BJ (cell line): ENCODE results near the gene DNAH2. TPM values are rescaled to one million over a fixed set of nuclear protein-coding genes. Genes with fewer than 3 reads are reported as not detected.

ENCODE experiments used
- CTCF ChIA-PET: fragments of 350-600 bp; formaldehyde crosslinking; extraction: SDS; loops from one replicate; lab custom pipeline; 2021; ENCODE audit warnings: antibody characterized with exemption, inconsistent platforms; lab: Yijun Ruan, JAX
- POLR2A ChIA-PET: fragments of 300-600 bp; sonication (Branson Sonifier 250); formaldehyde crosslinking; extraction: SDS; loops from one replicate; lab custom pipeline; 2021; ENCODE audit warnings: antibody characterized with exemption; lab: Charles Lee
- DNase-seq: peaks from one replicate; pipeline ENCODE4 v3.0.0-alpha.2; 2011; ENCODE audit warnings: low read depth
- H3K27me3 ChIP-seq: 2 replicates; pipeline ENCODE4 v1.6.0; 2011; ENCODE audit warnings: low read length; ENCODE audit not compliant: control insufficient read depth, insufficient read depth
- H3K36me3 ChIP-seq: 2 replicates; pipeline ENCODE4 v1.5.1; 2011; ENCODE audit warnings: low read length; ENCODE audit not compliant: control insufficient read depth, insufficient read depth
- H3K4me3 ChIP-seq: 2 replicates; pipeline ENCODE4 v1.5.1; 2011; ENCODE audit warnings: low read depth, mild to moderate bottlenecking, control low read depth, low read length
- CTCF ChIP-seq: IDR thresholded peaks from 2 replicates; pipeline ENCODE4 v1.5.1; 2011; ENCODE audit warnings: low read depth, mild to moderate bottlenecking, control low read depth, inconsistent platforms, low read length, moderate library complexity; ENCODE audit not compliant: insufficient read depth
- polyA plus RNA-seq: library from polyadenylated mRNA; depleted of rRNA; stranded (reverse); fragments of >200 nt; gene quantifications from 2 replicates; pipeline ENCODE4 v1.2.3, GENCODE V29; 2011

The DNAH2 gene
- polyA plus RNA-seq, 1 experiment, result 0.10 TPM

- no peak for TF ChIP-seq CTCF
- Histone ChIP-seq H3K4me3 (no peak overlapping the region), H3K36me3 (no peaks in the 10 kb centered on the region), H3K27me3 (peaks cover 7% of the 10 kb centered on the region)
- ChIA-PET POLR2A (no interaction called here), CTCF (interaction anchor here (0.7 to 2.6 kb wide), 10 partner anchors 14 to 171 kb away, joined by 3 to 16 read pairs (median 4); partner anchors contain the start of gene KDM6B)
- no peak for DNase-seq
Measured at GRCh38 chr17:7818746-7819645, 101.5 kb downstream of the DNAH2 start.

GRCh38 chr17:7820231-7820630 is 102.7 kb downstream of the DNAH2 start:
- no peak overlapping the region for H3K4me3 ChIP-seq
- H3K36me3 ChIP-seq, result no peaks in the 10 kb centered on the region
- DNase-seq, result no peak
- CTCF ChIA-PET, result interaction anchor here (1.9 to 2.6 kb wide), 5 partner anchors 8 to 169 kb away, joined by 7 to 16 read pairs (median 9); no protein-coding TSS in a partner anchor
- POLR2A ChIA-PET, result no interaction called here
- TF ChIP-seq CTCF, result no peak
- H3K27me3 ChIP-seq, result peaks cover 8% of the 10 kb centered on the region

GRCh38 chr17:7822126-7822525 is 104.6 kb downstream of the DNAH2 start:
- H3K27me3 ChIP-seq, result peaks cover 5% of the 10 kb centered on the region
- CTCF ChIA-PET, result interaction anchor here (0.8 to 2.2 kb wide), 13 partner anchors 8 to 168 kb away, joined by 3 to 14 read pairs (median 7); no protein-coding TSS in a partner anchor
- POLR2A ChIA-PET, result no interaction called here
- H3K4me3 ChIP-seq, result no peak overlapping the region
- no peaks in the 10 kb centered on the region for H3K36me3 ChIP-seq
- DNase-seq, result no peak
- no peak for TF ChIP-seq CTCF

GRCh38 chr17:7823581-7824001 is 106.0 kb downstream of the DNAH2 start:
- Histone ChIP-seq H3K27me3 (peaks cover 3% of the 10 kb centered on the region), H3K36me3 (no peaks in the 10 kb centered on the region), H3K4me3 (no peak overlapping the region)
- CTCF ChIA-PET, result interaction anchor here (0.6 to 2.2 kb wide), 15 partner anchors 9 to 566 kb away, joined by 3 to 14 read pairs (median 4); no protein-coding TSS in a partner anchor
- POLR2A ChIA-PET, result no interaction called here
- no peak for DNase-seq
- TF ChIP-seq CTCF, result no peak
